ENCODE results near the gene COL1A1.

COL1A1 gene

DNA sequence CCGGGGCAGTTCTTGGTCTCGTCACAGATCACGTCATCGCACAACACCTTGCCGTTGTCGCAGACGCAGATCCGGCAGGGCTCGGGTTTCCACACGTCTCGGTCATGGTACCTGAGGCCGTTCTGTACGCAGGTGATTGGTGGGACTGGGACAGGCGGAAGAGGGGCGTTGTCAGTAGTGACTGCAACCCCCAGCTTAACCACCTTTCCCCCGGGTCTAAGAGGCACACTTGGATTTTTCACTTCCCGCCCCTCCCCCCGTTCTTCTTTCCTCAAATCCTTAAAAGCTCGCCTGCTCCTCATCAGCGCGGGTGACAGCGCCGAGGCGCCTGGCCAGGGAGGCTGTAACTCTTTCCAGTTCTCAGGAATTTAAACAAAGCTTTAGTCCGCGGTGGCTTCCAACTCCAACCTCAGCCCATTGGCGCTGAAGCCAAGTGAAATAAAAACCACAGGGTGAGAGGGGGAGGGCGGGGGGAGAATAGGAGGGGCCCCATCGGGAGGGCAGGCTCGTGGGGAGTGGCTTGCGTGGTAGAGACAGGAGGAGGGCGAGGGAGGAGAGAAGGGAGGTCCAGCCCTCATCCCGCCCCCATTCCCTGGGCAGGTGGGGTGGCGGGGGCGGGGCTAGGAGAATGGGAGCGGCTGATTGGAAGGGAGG lies 1.5 kb downstream of the COL1A1 start:
- DNase-seq (ENCODE audit: low spot score): peak; percentile 58

- DNase-seq (ENCODE audit: low spot score): no peak
Measured at GRCh38 chr17:50199211-50199802, 2.1 kb downstream of the COL1A1 start.

DNA sequence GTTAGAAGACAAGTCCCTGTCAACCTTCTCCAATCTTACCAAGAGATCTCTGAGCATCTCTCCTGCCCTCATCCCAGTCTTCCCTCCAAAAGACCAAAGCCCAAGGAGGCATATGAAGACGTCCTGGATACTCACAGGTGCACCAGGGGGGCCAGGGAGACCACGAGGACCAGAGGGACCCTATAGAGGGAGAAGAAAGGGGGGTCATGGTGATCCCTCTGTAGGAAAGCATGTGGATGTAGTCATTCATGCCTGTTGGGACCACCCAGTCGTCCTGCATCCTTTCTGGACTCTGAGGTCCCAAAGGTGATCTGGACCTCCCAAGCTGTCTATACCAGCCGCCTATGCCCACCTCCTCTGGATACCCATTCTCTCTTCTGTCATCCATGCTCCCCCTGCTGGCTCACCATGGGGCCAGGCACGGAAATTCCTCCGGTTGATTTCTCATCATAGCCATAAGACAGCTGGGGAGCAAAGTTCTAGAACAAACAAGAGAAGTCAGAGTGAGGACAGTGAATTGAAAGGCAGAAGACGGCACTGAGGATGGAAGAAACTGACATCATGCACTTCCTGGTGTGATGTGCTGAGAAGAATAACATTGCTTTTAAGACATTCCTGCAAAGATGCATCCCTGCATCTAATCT lies 3.3 kb downstream of the COL1A1 start:
- peak; percentile 39 for DNase-seq (ENCODE audit: low spot score)

DNA sequence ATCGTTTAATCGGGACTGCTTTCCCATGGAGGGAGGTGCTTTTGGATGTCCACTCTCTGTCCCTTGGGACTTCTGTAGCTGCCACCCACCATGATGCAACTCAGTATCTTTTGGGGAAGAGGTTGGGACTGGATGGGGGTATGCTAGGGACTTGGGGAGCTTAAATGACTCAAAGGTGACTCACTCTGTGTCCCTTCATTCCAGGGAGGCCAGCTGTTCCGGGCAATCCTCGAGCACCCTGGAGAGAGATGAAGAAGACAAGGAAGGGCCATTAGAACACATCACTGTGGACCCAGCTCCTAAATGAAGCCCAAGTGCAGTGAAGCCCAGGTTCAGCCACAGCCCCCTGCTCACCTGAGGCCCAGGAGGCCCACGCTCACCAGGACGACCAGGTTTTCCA lies 4.6 kb downstream of the COL1A1 start:
- DNase-seq (ENCODE audit: low spot score): no peak

- DNase-seq (ENCODE audit: low spot score): no peak
Measured at GRCh38 chr17:50196036-50196435, 5.4 kb downstream of the COL1A1 start.

GRCh38 chr17:50194934-50195865 lies 6.2 kb downstream of the COL1A1 start:
- no peak for DNase-seq (ENCODE audit: low spot score)

GRCh38 chr17:50194140-50194933 lies 7.1 kb downstream of the COL1A1 start:
- no peak for DNase-seq (ENCODE audit: low spot score)

GRCh38 chr17:50192618-50193291 lies 8.7 kb downstream of the COL1A1 start:
- no peak for DNase-seq (ENCODE audit: low spot score)

GRCh38 chr17:50192144-50192617 lies 9.2 kb downstream of the COL1A1 start:
- no peak for DNase-seq (ENCODE audit: low spot score)

GRCh38 chr17:50191359-50192143 lies 9.9 kb downstream of the COL1A1 start:
- DNase-seq (ENCODE audit: low spot score): no peak

- DNase-seq (ENCODE audit: low spot score): no peak
Measured at GRCh38 chr17:50190603-50191358, 10.7 kb downstream of the COL1A1 start.

- DNase-seq (ENCODE audit: low spot score): no peak
Measured at GRCh38 chr17:50190293-50190602, 11.2 kb downstream of the COL1A1 start.

DNA sequence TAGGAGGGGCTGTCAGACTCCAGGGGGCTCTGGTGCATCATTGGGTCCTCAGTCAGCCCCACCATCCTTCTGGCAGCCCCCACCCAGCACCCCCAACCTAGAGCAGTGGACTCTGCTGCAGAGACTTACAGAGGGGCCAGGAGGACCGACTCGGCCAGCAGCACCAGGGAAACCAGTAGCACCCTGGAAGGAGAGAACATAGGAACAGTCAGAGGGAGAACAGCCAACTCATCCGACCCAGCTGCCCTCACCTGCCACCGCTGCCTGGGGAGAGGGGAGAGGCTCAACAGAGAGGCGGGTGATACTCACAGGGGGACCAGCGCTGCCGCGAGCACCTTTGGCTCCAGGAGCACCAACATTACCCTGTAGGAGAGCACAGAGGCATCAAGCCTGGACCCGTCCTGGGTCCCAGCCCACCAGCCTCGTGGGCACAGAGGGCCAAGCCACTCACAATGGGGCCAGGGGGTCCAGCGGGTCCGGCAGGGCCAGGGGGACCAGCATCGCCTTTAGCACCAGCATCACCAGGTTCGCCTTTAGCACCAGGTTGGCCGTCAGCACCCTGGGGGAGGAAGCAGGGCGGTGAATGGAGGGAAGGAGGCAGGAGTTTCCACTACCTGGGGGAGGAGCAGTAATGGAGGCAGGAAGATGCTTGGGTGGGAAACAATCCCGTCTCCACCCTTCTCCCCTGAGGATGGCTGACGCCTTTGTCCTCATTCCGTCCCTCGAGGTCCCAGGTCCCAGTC lies 11.7 kb downstream of the COL1A1 start:
- no peak for DNase-seq (ENCODE audit: low spot score)

DNA sequence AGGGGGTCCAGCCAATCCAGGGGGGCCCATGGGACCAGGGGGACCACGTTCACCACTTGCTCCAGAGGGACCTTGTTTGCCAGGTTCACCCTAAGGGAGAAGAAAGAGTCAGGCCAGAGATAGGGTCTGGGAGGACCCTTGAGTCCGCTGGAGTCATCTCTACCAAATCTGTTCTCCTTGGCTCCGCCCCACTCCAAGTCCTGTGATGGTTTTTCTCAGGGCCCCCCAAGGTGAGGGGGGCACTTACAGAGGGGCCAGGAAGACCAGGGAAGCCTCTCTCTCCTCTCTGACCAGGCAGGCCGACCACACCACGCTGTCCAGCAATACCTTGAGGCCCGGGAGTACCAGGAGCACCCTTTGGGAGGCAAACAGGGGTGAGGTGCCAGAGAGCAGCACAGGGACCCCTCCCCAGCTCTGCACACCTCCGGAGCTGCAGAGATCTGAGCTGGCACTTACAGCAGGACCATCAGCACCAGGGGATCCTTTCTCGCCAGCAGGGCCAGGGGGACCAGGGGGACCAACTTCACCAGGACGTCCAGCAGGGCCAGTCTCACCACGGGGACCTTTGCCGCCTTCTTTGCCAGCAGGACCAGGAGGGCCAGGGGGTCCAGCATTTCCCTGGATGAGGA lies 12.4 kb downstream of the COL1A1 start:
- no peak for DNase-seq (ENCODE audit: low spot score)

GRCh38 chr17:50188531-50188920 lies 12.9 kb downstream of the COL1A1 start:
- DNase-seq (ENCODE audit: low spot score): no peak

GRCh38 chr17:50187751-50188530 lies 13.5 kb downstream of the COL1A1 start:
- no peak for DNase-seq (ENCODE audit: low spot score)

DNA sequence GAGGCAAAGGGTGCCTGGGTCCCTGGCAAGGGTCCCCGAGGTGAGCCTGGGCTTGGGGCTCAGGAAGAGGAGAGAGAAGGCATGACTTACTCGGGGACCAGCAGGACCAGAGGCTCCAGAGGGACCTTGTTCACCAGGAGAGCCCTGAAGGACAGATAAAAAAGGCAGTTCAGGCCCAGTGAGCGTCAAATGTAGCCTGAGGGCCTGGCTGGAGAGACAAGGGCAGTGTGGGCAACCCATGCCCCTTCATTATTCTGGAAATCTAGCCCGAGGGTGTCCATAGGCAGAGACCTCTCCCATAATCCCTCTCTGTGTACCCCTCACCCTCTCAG lies 14.1 kb downstream of the COL1A1 start:
- DNase-seq (ENCODE audit: low spot score): no peak
